ENCODE results near the gene GCKR. TPM values are rescaled to one million over a fixed set of nuclear protein-coding genes. Genes with fewer than 3 reads are reported as not detected.

The GCKR gene, protein sequence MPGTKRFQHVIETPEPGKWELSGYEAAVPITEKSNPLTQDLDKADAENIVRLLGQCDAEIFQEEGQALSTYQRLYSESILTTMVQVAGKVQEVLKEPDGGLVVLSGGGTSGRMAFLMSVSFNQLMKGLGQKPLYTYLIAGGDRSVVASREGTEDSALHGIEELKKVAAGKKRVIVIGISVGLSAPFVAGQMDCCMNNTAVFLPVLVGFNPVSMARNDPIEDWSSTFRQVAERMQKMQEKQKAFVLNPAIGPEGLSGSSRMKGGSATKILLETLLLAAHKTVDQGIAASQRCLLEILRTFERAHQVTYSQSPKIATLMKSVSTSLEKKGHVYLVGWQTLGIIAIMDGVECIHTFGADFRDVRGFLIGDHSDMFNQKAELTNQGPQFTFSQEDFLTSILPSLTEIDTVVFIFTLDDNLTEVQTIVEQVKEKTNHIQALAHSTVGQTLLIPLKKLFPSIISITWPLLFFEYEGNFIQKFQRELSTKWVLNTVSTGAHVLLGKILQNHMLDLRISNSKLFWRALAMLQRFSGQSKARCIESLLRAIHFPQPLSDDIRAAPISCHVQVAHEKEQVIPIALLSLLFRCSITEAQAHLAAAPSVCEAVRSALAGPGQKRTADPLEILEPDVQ
- under 0.01 TPM for total RNA-seq

DNA sequence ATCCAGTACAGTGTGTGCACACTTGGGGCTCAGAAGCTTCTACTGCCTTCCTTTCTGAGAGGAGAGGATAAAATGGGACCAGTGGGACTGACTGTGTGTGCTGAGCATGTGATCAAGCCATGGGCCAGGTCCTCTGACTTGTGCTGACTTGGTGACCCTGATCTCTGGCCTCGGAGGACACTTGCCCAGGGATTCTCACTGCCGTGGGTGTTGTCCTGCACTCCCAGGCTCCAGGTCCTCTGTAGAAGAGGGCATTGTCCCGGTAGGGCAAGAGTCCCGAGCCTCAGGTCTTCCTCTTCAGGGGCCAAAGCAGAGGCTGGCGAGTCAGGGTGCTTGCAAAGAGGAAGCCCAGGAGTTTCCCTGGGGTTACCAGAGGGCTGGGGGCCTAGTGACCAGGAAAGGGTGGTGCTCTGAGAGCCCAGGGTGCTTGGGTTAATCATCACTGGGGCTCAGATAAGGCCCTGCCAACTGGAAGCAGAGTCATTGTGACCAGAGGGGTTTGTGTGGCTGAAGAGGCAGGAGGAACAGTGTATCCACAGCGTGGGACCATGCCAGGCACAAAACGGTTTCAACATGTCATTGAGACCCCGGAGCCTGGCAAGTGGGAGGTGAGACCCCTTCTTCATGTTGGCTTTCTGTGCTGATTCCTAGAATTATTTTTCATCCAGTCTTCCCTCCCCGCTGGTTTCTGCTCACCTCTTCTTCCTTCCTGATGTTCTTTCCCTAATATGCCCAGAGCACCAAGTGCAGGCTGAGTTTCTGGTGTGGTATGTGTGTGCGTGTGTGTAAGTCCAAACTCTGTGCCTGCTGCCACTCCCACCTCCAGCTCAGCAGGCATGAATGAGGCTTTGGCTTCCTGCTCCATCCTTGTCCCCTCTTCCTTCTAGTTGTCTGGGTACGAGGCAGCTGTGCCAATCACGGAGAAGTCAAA is at the start of gene GCKR:
Gene GCKR, plus strand, starts transcription at position 483 of the 931 bp plus-strand sequence. Its CDS starts 66 bp downstream, at position 549.
- DNase-seq (ENCODE audit: low read depth in 2 of 3, low spot score in 2 of 3), result peak in 1 of 3 donors; percentile 25

DNA sequence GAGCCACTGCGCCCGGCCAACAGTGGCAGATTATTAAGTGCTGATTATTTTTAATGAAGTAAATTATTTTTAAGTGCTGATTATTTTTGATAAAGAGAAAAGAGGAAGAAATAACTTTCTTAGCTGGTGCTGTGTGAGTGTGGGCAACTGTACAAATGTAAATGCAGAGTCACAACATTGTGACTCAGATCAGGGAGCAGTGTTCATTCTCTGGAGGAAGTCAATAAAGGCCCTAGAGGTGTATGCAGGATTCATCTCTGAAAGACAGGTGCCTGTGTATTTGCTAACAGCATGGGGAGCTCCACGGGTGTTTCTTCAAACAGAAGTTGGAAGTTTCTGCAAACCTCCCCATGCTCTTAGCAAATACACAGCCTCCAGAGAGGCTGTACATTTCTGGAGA is 48.3 kb upstream of the GCKR start:
- no peak for DNase-seq (ENCODE audit: low read depth in 2 of 3, low spot score in 2 of 3)

DNA sequence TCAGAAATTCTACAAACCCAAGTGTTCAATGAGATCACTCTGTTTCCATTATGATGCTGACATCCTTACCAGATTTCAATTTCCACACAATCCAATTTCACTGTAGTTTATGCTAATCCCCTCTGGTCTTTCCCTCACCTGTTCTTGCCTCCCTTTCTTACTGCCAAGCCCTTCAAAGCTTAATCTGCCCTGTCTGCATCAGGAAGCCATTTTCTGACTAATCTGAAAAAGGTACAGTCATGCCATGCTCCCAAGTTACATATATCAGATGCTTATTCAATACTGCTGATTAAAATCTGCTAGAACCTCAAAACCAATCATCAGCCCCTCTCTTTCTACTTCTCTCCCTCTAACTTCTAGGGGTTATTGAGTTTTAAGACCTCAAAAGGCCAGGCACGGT is 45.5 kb upstream of the GCKR start:
- no peak for DNase-seq (ENCODE audit: low read depth in 2 of 3, low spot score in 2 of 3)

DNA sequence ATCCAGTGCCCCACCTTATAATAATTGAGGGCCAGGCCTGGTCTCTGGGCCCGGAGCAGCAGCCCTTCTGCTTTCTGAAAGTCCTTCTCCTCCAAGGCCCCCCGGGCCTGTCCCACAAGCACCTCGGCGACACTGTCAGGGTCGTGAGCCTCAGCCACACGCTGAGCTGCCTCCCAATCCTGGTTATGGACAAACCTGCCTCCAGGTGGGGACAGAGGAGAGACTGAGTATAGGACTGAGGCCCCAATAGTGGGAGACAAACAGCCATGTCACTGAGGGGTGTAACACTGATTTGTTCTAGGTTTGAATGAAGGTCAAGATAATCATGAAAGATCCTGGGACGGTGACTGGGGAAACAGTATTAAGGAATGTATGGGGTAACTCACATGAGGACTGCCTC is 42.7 kb upstream of the GCKR start:
- DNase-seq (ENCODE audit: low read depth in 2 of 3, low spot score in 2 of 3), result no peak

DNA sequence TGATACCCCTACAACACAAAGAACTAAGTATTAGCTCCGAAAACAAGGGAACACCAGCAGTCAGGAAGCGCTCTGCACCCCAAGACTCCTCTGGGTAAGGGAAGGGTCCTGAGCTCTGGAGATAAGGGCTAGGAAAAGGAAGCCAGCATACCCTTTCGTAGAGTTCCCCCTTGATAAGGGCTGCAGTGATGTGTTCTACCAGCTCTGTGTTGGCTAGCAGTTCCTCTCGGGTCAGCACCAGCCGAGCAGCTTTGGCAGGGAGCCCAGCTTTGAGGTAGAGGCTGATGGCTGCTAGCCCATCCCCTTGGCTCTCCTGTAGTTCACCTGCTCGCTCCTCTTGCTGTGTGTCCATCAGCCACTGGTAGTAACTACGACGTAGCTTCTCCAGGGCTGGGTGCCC is 35.5 kb upstream of the GCKR start:
- DNase-seq (ENCODE audit: low read depth in 2 of 3, low spot score in 2 of 3), result peak in 2 of 3 donors; percentile 61 to 81

DNA sequence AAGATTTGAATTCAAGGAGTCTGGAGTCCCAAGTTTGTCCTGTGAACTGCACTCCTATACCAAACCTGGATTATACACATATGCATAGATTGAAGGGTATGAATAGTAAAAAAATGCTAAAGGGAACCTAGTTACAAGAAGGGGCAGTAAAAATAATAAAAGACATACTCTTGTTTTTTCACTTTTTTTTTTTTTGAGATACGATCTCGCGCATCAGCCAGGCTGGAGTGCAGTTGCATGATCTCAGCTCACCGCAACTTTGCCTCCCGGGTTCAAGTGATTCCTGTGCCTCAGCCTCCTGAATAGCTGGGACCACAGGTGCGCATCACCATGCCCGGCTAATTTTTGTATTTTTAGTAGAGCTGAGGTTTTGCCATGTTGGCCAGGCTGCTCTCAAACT is 32.2 kb upstream of the GCKR start:
- DNase-seq (ENCODE audit: low read depth in 2 of 3, low spot score in 2 of 3), result no peak

DNA sequence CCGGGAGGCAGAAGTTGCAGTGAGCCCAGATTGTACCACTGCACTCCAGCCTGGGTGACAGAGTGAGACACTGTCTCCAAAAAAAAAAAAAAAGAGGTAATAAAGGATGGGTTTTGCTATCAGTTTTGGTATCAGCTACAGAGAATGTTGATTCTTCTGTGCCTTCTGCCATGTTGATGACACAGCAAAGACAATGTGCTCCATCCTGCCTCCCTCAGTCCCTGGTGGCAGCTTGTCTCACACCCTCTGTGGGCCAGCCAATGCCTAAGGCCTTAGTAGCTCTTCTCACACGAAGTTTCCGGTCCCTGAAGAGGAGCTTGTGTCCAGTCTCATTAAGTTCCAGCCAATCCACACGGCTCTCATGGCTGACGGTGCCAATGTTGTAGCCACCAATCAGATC is 24.7 kb upstream of the GCKR start:
- DNase-seq (ENCODE audit: low read depth in 2 of 3, low spot score in 2 of 3), result no peak

DNA sequence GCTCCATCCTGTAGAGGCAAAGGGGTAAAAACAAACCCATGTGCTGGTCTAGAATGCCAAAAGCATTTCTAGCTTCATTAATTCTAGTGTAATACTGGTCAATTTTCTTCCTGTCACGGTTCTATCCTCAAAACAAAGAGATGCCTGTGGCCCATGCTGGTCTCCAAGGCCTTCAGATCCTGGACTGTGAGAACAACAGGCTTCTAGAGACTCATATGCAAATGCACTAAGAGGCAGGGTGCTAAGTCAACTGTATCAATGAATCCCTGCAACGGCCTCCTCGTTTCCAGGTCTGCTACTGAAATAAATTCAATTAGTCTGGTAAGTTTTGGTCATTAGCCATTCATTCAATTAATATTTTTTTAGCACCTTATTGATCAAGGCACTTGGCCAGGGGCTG is 11.1 kb upstream of the GCKR start:
- no peak for DNase-seq (ENCODE audit: low read depth in 2 of 3, low spot score in 2 of 3)

DNA sequence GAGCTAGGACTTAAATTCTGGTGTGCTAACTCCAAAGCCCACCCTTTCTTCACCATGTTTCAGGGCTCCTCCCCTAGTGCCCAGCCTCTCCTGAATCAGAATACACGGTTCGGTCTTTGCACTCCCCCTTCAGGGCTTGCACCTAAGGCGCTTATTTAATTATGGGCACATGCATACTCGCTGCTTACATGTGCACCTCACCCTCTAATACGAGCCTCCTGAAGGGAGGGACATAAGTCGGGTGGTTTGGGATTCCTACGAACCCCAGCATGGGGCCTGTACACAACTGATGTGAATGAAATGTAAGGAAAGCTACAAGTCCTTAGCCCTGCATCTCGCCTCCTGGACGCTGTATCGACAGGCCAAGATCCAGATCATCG is 7.5 kb upstream of the GCKR start:
- DNase-seq (ENCODE audit: low read depth in 2 of 3, low spot score in 2 of 3), result peak in 2 of 3 donors; percentile 31 to 63

DNA sequence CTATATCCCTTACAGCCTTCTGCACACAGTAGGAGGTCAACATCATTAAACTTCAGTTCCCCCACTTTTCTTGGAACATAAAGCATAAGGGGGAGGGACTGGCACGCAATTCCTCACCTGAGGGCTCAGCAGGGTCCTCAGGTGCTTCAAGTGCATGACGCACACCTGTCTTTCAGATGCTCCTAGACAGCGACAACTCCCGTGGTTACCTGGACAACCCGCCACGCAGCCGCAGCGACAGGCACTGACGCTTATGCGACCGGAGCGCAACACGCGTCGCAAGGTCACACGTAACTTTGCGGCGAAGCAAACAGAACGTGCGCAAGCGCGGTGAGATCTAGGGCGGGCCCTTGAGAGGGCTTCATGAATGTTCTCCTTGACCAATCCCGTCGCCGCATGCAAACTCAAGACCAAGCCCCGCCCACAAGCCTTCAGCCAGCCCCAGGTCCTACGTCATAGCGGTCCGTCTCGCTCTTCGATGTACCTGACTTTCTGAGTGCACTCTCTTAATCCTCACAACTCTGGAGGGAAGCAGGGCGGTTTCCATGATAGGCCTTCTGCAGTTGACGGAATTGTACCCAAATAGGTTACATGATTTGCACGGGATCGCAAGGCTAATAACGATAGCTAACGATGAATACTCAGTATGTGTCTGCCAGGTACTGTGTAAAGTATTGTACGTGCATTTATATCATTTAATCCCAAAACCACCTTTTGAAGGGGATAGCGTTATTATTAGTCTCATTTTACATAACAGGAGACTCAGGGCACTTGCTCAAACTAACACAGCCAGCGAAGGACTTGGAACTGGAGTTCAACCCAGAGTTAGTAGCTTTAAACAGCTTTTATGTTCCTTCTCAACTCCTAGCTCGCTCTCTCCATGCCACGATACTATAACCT is 6.9 kb upstream of the GCKR start, which contains the start of gene IFT172:
Gene IFT172, minus strand, starts transcription at position 246 of the 900 bp plus-strand sequence. Its CDS starts 90 bp downstream, at position 156.
- DNase-seq (ENCODE audit: low read depth in 2 of 3, low spot score in 2 of 3), result peak; percentile 98 to 100 (median 100)

DNA sequence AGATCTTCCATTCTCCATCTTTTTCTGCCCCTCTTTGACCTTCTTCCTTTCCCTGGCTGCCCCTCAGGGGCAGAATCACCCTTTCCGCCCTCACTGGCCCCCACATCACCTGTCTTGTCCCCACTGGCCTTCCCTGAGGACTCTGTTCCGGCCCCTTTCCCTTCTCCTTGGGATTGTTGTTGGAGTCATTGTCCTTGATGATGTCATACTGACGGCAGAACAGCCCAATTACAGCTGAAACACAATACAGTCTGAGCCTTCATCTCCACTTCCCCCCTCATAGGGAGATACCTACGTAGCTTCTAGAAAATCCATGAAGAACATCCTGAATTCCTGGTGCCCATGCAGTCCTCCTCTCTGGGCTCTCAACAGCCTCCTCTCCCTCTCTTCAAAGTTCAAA is 4.1 kb upstream of the GCKR start:
- DNase-seq (ENCODE audit: low read depth in 2 of 3, low spot score in 2 of 3), result no peak

DNA sequence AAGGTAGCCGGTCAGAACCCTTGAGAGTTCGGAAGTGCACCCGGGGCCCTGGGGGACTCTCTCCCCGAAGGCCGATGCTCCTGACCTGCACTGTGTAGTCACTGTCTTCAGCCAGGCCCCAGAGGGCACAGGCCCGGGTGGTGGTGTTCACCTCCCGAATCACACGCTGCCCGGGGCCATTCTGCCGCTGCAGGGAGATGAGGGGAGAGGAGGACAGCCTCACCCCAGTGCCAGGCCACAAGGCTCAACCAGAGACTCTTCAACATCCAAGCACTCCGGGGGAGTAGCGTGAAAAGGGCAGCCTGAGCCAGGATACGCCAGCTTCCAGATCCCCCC is 2.7 kb upstream of the GCKR start:
- DNase-seq (ENCODE audit: low read depth in 2 of 3, low spot score in 2 of 3), result no peak

DNA sequence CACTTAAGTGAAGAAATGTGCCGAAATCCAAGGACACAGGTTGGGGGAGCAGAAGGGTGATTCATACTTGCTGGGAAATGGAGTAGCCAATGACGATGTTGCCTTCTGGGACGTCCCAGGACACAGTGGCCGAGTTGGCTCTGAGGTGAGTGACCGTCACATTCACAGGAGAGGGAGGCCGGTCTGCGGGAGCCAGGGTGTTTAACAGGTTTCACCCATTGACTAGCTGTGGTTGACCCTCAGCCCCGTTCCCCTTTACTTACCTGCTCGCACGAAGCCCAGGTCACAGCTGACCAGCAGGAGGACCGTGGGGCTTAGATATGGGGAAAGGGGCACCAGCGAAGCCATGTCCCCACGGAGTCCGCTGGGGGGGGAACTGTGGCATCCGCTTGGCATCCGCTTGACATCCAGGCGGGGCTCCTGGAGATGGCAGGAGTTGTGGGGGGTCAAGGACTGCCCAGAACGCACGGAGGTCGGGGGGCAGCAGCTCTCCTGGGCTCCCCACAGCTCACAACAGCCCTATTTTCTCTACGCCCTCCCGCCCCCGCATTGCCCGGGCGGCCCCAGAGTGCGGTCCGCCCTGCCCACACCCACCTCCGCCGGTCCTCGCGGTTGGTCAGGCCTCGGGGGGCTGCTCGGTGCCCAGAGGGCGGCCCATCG is 2.2 kb upstream of the GCKR start:
- DNase-seq (ENCODE audit: low read depth in 2 of 3, low spot score in 2 of 3), result no peak

DNA sequence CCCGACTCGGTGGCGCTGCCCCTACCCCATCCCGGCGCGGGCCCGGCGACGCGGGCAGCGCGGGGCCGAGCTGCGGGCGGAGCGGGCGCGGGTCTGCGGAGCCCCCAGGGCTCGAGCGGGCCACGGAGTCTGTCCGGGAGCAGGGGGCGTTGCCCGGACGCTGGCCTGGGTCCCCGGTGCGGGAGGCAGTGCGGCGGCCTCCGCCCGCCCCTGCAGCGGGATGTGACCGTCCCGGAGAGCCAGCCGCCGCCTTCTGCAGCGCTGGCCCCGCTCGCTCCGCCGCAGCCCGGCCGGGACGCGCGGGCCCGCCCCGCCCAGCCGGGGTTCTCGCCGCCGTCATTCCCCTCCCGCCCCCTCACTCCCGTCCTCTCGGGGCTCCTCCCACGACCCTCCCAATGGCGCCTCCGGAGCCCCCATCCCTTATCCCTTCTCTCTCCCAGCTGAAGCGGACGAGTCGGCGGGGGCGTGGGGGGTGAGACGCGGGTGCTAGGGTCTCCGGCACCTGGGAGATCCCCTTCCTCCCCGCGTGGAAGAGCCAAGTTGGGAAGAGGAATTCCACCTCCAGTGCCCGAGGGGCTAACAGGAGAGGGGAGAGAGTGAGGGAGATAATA is 1.6 kb upstream of the GCKR start, which contains the start of gene FNDC4:
Gene FNDC4, minus strand, starts transcription at position 257 of the 611 bp plus-strand sequence. CDS start 521 bp downstream, outside the sequence.
- no peak for DNase-seq (ENCODE audit: low read depth in 2 of 3, low spot score in 2 of 3)

DNA sequence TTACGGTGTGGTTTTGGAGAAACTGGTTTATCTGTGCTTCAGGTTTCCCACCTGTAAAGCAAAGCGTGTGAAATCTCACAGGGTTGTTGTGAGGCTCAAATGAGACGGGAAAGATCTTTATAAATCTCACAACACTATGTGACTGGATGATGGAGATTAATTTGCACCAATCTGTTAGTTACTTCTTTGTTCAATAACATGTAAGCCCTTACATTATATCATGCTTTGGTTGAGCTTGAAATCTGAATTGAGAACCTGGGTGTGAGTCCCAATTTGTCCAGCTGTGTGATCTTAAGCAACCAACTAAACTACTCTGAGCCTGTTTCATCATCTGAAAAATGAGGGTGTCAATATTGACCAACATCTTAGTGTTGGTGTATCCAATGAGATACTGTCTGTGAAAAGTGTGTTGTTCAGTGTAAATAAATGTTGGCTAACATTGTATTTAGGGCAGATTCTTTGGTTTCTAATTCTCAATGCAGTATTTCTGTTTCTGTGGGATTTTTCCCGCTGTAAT is 741 bp upstream of the GCKR start:
- DNase-seq (ENCODE audit: low read depth in 2 of 3, low spot score in 2 of 3), result no peak

DNA sequence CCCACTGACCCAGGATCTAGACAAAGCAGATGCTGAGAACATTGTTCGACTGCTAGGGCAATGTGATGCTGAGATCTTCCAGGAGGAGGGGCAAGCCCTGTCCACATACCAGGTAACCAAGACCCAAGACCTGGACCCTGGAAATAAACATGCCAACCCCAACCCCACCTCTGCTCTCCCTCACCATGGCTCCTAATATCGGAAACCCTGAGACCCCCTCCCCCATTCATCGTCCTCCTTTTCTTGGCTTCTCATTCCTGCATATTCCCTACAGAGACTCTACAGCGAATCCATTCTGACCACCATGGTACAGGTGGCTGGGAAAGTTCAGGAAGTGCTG is 619 bp downstream of the GCKR start:
- no peak for DNase-seq (ENCODE audit: low read depth in 2 of 3, low spot score in 2 of 3)

DNA sequence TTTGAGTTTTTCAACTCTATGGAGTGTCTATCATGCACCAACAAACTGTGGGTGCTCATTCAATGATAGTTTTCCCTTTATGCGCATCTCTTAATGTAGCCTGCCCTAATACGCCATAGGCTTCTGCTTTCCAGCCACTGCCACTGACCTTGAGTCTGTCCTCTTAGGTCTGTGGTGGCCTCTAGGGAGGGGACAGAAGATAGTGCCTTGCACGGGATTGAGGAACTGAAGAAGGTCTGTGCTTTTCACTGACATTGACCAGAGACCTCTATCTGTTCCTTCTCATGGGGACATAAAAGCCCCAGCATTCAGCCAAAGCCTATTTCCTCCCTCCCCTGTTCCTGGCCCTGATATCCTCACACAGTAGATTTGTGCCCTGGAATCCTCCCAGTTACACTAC is 2.3 kb downstream of the GCKR start:
- no peak for DNase-seq (ENCODE audit: low read depth in 2 of 3, low spot score in 2 of 3)

DNA sequence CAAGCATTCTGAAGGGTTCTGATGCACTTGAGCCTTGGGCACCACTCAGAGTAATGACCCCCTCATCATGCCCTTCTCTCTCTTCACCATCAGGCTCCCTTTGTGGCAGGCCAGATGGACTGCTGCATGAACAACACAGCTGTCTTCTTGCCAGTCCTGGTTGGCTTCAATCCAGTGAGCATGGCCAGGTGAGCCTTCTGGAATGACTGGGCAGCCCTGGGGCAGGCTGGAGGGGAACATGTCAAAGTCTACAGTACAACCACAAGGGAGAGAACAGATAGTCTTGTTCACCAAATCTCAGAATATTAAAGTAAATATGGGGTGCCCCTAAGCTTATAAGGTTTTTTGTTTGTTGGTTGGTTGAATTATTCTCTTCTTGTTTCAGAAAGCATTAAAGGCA is 4.4 kb downstream of the GCKR start:
- DNase-seq (ENCODE audit: low read depth in 2 of 3, low spot score in 2 of 3), result no peak

DNA sequence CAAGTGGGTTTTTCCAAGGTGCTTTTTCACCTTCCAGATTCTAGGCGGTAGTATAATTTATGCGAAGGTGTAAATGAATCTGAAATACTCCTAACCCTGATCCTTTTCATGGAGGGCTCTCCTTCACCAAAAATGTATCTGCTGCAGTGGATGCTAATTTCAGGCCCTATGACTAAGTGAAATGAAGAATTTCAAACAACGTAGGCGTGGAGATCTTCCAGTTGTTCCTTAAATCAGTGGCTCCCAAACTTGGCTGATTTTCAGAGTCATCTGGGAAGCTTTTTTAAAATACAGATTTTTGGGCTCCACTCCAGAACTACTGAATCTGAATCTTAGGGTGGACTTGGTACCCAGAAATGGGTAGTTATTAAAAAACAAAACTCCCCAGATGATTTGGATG is 5.5 kb downstream of the GCKR start:
- DNase-seq (ENCODE audit: low read depth in 2 of 3, low spot score in 2 of 3), result no peak

Measured in hematopoietic multipotent progenitor cell (in vitro differentiated cells).